ENCODE data around the gene KBTBD12.
"Not testable (repeated sequence)": the region's sequence is repeated elsewhere in the genome, so short reads cannot be mapped to it uniquely, and the experiment has no call there.

The KBTBD12 gene

GRCh38 chr3:127903611-127904375, 11.2 kb upstream of the KBTBD12 start:
- no peak for DNase-seq (ENCODE audit: low spot score)

- DNase-seq (ENCODE audit: low spot score) = no peak
Observed at GRCh38 chr3:127905556-127905955, 9.5 kb upstream of the KBTBD12 start.

- DNase-seq (ENCODE audit: low spot score) = not testable (repeated sequence)
Observed at GRCh38 chr3:127906653-127907052, 8.4 kb upstream of the KBTBD12 start.

GRCh38 chr3:127908202-127908601, 6.8 kb upstream of the KBTBD12 start:
- peak; percentile 35 for DNase-seq (ENCODE audit: low spot score)

- no peak for DNase-seq (ENCODE audit: low spot score)
Observed at GRCh38 chr3:127908951-127909350, 6.1 kb upstream of the KBTBD12 start.

GRCh38 chr3:127909646-127910045, 5.4 kb upstream of the KBTBD12 start:
- DNase-seq (ENCODE audit: low spot score) = no peak

- no peak for DNase-seq (ENCODE audit: low spot score)
Observed at GRCh38 chr3:127911421-127911931, 3.6 kb upstream of the KBTBD12 start.

- DNase-seq (ENCODE audit: low spot score) = not testable (repeated sequence)
Observed at GRCh38 chr3:127913841-127914240, 1.2 kb upstream of the KBTBD12 start.

- no peak for DNase-seq (ENCODE audit: low spot score)
Observed at GRCh38 chr3:127914584-127914983, 448 bp upstream of the KBTBD12 start.

- no peak for DNase-seq (ENCODE audit: low spot score)
Observed at GRCh38 chr3:127915937-127916493, 983 bp downstream of the KBTBD12 start.

- DNase-seq (ENCODE audit: low spot score) = no peak
Observed at GRCh38 chr3:127920738-127921137, 5.7 kb downstream of the KBTBD12 start.

- DNase-seq (ENCODE audit: low spot score) = no peak
Observed at GRCh38 chr3:127923611-127924010, 8.6 kb downstream of the KBTBD12 start.

- no peak for DNase-seq (ENCODE audit: low spot score)
Observed at GRCh38 chr3:127925384-127925783, 10.4 kb downstream of the KBTBD12 start.

GRCh38 chr3:127927829-127928604, 13.0 kb downstream of the KBTBD12 start:
- DNase-seq (ENCODE audit: low spot score) = no peak

- no peak for DNase-seq (ENCODE audit: low spot score)
Observed at GRCh38 chr3:127929818-127930413, 14.9 kb downstream of the KBTBD12 start.

- no peak for DNase-seq (ENCODE audit: low spot score)
Observed at GRCh38 chr3:127933396-127933795, 18.4 kb downstream of the KBTBD12 start.

GRCh38 chr3:127938800-127939199, 23.8 kb downstream of the KBTBD12 start:
- DNase-seq (ENCODE audit: low spot score) = no peak

- DNase-seq (ENCODE audit: low spot score) = no peak
Observed at GRCh38 chr3:127940116-127940515, 25.1 kb downstream of the KBTBD12 start.

- no peak for DNase-seq (ENCODE audit: low spot score)
Observed at GRCh38 chr3:127942613-127943012, 27.6 kb downstream of the KBTBD12 start.

GRCh38 chr3:127948211-127948610, 33.2 kb downstream of the KBTBD12 start:
- DNase-seq (ENCODE audit: low spot score) = no peak

- no peak for DNase-seq (ENCODE audit: low spot score)
Observed at GRCh38 chr3:127949446-127950055, 34.5 kb downstream of the KBTBD12 start.

GRCh38 chr3:127951276-127951675, 36.2 kb downstream of the KBTBD12 start:
- DNase-seq (ENCODE audit: low spot score) = no peak
